Peyer's patch (tissue), 4 donors: ENCODE data around the gene AMIGO1.

Experiments
- POLR2A ChIP-seq, 2 donors: fragments of 450-650 bp; IDR thresholded peaks; one replicate each; pipeline ENCODE4 v1.5.1; 2017; ENCODE audit warnings: antibody characterized with exemption in 2 of 2, mild to moderate bottlenecking in 2 of 2, moderate library complexity in 2 of 2
- TF ChIP-seq, protein P1 (sequence below), 6 experiments: fragments of 450-650 bp in 4 of 6; fragments of 200-600 bp in 2 of 6; sonication (generic) in 1 of 6; IDR thresholded peaks; one replicate each; pipeline ENCODE4 v1.5.1; 2017 to 2019; ENCODE audit warnings: antibody characterized with exemption in 6 of 6, mild to moderate bottlenecking in 3 of 6, moderate library complexity in 1 of 6

DNA sequence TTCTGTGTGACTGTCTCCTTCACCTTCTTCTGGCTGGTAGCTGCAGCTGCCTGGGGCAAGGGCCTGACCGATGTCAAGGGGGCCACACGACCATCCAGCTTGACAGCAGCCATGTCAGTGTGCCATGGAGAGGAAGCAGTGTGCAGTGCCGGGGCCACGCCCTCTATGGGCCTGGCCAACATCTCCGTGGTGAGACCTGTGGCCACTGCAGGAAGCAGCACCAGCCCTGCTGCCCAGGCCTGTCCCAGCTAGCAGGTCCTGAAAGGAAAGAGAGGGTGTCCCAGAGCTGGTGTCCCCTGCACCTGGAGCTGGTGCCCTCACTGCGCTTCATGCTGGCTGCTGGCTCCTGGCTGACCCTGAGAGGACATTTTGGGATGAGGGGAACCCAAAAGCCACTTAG is 31.7 kb downstream of the AMIGO1 start:
- TF ChIP-seq, protein P1, sequence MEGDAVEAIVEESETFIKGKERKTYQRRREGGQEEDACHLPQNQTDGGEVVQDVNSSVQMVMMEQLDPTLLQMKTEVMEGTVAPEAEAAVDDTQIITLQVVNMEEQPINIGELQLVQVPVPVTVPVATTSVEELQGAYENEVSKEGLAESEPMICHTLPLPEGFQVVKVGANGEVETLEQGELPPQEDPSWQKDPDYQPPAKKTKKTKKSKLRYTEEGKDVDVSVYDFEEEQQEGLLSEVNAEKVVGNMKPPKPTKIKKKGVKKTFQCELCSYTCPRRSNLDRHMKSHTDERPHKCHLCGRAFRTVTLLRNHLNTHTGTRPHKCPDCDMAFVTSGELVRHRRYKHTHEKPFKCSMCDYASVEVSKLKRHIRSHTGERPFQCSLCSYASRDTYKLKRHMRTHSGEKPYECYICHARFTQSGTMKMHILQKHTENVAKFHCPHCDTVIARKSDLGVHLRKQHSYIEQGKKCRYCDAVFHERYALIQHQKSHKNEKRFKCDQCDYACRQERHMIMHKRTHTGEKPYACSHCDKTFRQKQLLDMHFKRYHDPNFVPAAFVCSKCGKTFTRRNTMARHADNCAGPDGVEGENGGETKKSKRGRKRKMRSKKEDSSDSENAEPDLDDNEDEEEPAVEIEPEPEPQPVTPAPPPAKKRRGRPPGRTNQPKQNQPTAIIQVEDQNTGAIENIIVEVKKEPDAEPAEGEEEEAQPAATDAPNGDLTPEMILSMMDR (IDR thresholded peaks at IDR 0.05), result no peak
- TF ChIP-seq POLR2A (IDR thresholded peaks at IDR 0.05), result no peak
